Measurements from ENCODE around the gene AFF3.
A peak's percentile ranks its signal among the peaks of the same experiment; 100 is the strongest.
"Not testable (repeated sequence)": the region's sequence is repeated elsewhere in the genome, so short reads cannot be mapped to it uniquely, and the experiment has no call there.

AFF3 gene

DNA sequence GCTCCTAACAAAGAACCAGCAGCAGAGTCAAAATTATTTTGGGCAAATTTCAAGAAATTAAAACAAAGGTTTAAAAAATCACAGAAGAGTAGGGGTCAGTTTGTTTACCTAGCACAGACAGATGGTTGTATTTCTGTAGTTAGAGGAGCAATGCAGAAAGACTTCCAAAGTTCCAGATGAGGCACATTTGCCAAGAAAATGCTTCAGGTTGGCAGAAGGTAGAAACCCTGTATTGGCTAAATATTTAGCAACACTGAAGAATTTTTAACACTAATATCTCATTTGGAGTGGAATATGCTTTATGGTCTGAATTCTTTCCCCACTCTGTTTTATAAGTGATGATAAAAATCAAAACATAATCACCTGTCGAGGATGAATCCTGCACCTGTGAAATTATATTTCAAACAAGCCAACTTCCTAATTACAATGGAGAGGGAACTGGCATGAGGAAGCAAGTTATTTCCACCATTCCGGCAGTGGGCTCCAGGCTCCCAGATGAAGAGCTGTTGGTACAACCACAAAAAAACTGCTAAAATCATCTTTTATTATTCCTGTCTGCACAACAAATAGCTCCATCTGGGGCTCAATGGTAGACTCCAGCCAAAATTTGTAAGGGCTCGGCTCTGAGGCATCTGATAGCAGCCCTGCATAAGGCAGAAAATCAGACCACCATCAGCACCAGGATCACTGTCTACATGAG is 366.0 kb downstream of the AFF3 start:
- DNase-seq = no peak

DNA sequence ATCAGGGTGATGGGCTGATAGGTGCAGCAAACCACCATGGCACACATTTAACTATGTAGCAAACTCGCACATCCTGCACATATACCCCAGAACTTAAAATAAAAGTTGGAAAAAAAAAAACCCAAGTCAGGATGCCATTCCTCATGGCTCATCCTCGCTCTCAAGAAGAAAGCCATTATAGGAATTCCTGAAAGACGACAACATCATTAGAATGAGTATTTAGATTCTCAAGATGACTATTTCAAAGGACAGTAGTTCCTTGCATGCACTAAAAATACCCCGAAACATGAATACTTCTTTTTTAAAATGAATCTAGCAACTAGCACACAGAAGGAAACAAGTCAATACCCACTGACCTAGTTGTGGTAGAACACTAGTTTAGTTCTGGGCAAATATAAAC is 366.8 kb downstream of the AFF3 start:
- DNase-seq = no peak

DNA sequence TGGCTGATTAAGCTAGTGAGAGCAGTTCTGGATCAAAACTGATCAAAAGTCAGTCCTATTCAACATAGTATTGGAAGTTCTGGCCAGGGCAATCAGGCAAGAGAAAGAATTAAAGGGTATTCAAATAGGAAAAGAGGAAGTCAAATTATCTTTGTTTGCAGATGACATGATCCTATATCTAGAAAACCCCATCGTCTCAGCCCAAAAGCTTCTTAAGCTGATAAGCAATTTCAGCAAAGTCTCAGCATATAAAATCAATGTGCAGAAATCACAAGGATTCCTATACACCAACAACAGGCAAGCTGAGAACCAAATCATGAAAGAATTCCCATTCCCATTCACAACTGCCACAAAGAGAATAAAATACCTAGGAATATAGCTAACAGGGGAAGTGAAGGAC is 368.7 kb downstream of the AFF3 start:
- DNase-seq = not testable (repeated sequence)

DNA sequence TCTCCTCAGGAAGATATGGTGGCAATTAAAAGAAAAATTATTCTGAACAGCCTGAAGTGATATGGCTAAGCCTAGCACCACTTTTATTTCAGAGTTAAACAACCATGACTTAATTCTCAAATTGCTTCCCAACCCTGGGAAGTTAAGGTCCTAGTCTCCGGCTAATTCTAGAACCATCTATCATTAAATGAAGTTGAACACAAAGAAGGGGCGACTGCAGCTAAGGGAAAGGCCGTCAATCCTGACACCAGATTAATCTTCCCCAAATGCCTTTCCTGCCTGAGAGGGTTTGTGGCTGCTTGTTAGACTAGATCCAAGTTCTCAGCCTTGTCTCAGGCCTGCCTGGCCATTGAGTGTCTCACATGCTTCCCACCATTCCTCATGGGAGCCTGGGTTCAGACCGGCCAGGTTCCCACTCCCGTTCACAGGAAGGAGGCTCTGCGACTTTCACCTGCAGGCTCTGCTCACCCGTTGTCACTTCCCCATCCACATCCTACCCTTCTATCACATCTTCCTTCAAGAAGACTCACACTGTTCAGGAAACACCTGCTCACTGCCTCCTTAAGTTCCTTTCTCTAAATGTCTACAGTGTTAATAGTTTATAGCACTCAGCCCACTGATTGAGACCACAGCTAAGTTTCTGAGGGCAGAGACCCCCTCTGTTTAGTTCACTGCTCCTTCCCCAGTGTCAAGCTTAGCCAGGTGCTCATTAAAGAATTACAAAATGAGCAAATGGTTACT is 369.6 kb downstream of the AFF3 start:
- no peak for DNase-seq

DNA sequence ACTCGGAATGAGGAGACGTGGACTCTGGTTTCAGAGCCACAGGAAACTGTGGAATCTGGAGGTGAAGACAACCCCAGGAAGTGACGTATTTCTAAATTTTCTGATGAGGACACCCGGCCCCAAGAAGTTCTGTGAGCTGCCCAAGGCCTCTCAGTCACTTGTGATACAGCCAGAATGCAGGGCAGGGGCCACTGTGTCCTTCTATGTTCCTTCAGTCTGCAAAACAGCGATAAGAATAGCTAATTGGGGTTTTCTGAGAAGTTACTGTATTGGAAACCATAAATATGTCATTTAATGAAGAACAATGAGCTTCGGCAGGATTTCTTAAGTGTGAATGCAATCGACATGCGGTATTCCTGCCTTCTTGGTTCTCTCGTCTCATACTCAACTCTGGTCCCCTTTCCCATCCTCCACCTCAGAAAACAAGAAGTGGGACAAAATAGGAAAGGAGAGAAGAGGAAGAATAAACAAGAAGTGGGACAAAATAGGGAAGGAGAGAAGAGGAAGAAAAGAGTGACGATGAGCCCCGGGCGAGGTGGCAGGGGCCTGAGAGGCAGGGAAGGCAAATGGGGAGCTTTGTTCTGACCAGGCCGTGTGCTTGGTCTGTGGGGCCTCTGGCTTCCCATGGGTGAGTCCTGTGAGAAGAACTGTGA is 370.6 kb downstream of the AFF3 start:
- no peak for DNase-seq

DNA sequence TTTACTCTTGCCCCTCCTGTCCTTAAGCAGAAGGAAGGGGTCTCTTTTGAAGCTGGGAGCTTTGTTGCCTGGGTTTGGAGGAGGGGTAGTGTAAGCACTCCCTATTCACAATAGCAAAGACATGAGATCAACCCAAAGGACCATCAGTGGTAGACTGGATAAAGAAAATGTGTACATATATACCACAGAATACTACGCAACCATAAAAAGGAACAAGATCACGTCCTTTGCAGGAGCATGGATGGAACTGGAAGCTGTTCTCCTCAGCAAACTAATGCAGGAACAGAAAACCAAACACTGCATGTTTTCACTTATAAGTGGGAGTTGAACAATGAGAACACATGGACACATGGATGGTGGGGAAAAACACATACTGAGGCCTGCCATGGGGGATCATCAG is 371.5 kb downstream of the AFF3 start:
- no peak for DNase-seq

DNA sequence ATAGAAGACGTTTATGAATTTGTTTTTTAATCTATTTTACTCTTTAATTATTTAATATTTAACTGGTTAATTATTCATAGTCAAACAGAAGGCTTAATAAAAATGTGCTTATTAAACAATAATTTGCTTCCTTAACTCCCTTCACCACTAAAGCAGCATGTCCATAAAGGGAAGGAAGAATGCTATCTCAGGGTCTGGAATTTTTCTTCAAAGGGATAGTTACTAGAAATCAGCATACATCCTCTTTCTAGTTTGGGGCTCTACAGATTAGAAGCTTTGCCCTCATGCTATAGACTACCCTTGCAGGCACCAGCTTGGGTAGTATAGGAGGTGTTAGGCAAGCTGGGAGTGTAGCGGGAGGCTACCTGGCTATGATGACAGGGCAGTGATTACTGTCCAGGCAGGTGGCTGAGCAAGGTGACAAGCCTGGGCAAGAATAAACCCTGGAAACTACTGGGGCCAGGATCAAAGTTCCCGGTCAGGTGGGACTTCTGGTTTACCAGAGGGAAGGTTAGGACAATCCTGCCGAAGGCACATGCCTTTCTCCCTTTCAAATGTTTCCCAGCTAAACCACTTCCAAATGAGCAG is 376.6 kb downstream of the AFF3 start:
- no peak for DNase-seq

DNA sequence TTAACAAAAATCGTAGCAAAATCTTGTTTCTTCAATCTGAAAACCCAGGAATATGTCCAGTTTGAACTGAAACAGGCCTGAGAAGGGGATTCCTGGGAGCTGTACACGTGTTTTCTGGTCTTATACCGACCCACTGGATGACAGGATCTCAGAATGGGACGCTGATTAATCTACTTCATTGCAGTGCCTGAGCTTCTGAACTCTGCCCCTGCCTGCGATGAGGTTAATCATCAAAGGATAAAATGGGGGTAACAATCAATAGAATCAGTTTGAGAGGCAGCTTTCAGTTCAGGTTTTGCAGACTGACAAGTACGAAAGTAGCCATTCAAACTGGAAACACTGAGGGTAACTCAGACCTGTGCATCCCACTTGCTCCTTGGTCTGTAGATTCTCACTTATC is 378.6 kb downstream of the AFF3 start:
- no peak for DNase-seq

DNA sequence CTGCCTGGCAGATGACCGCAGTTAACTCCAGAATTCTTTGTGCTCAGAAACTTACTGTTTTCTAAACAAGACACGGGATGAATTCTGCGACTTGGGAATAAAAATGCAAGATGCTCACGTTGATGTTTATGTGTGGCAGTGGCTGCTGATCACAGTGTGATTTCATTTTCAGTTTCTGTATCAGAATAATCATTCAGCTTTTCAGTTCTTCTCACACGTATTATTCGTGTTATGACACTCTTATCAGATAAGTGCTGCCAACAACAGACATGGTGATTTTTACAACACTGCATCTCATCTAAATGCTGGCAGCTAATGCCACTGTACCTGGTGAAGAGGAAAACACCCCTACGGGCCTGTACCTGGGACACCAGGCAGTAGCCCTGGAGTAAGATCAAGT is 379.7 kb downstream of the AFF3 start:
- DNase-seq = peak; percentile 5

DNA sequence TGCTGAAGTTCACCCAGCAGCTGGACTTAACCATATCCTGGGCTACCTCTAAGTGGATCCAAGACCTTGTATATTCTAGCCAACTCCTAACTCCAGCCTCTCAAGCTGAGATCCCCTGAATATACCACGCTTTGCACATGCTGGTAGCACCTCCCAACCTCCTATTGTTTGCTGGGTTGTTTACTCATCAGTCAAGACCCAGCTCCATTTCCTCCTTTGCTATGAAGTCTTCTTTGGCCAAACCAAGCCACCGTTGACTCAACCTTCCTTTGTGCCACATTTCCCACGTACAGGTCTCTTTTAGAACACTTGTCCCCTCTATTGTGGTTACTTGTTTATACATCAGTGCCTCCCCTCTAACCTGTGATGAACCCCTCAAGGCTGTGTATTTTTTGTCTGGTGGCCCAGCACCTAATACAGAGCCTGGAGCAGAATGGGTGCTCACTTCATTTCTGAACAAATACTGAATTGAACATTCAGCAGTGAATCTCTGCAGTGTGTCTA is 384.7 kb downstream of the AFF3 start:
- DNase-seq = no peak

DNA sequence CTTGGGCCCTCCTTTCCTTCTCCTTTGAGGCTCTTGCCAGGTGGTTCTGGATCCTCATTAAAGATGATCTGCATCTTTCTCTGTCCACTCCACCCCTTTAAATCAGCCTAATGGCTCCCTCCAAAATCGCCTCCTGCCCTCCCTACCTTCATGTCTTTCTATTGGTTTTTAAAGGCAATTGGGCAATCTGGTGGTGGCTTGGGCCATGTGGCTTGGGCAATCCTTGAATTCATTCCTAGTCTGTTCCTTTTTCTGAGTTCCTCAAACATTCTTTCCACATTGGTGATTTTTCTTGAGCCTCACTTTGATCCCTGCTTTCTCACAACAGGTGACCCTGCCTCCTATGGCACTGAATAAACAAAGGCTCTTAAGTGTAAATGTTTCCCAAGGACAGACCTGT is 386.3 kb downstream of the AFF3 start:
- DNase-seq = no peak

DNA sequence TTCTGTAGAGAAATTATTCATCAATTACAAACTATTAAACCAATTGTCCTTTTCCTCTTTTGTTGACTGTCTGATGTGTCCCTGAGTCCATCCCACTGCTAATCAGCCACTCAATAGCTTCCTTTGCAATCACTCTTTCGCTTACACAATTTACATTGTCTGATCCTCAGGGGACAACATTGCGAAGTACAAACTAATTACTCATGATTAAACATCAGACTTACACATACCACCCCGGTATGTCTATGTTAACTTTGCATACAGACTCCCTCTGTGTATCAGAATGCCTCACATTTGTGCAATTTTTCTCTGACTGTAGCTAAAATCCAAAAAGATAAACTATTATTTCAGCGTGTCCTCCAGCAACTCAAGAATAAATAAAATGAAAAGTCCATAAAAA is 388.2 kb downstream of the AFF3 start:
- no peak for DNase-seq

DNA sequence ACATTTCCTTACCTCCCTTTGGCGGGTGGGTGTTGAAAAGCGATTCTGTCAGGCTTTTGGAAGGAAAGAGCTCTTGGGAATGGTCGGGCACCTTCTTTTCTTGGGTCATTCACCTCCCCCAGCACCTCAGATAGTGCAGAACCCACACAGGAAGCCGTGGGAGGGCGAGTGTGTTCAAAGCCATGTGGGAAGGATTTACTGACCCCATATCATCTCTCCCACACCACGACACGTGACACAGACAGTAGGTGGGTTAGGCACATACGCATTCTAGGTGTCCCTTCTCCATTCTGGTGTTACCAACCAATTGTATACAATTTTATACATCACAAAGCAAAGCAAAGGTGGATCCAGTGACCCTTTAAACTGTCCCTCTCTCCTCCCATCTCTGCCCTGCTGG is 388.9 kb downstream of the AFF3 start:
- no peak for DNase-seq

DNA sequence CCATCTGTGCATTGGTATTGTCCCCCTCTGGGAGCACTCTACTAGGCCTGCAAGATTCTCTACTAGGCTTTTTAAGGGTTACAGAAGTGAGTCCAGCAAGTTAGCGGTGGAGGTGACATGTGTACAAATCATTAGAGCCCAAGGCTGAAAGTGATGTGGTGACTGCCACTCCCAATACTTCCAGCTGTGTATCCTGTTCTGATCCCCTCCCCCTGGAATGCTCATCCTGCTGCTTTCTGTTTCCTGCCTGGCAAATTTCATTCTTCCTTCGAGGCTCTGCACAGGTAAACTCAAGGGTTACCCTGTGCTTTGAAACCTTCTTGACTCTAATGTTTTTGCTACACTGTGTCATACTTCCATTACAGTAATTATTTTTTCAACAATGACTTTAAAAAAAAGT is 394.0 kb downstream of the AFF3 start:
- no peak for DNase-seq

DNA sequence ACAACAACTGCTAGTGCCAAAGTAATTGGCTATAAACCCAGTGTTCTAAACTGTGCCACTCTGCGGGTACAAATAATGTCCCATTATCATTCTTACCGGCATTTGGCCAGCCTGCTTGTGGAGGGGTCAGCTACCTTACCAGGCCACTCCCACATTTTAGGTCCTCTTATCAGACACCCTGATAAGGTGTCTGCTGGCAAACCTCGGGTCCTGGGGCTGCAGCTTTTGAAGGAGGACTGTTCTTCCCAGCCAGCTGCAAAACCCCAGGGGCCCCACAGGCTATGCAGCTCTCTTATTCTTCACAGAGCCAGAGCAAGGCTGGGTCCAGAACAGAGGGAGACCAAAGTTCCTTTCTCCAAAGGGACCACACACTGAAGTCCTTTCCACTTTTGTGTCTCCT is 394.5 kb downstream of the AFF3 start:
- no peak for DNase-seq

DNA sequence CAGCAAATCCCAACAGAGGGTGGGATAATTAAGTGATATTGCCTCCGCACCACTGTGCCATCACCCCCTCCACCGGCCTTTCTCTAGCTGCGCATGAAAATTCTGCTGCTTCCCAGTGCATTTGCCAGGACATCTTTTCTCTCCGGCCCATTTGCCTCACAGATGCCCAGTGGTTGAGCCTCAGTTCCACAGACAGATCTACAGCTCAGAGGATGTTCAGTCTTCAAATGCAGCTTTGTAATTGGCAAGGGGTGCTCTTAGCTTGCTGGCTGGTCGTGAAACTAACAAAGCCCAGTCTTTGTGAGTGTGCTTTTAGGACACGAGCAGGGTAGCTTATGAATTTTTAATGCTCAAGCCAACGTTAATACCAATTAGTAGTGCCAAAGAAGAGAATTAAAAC is 399.2 kb downstream of the AFF3 start:
- no peak for DNase-seq

DNA sequence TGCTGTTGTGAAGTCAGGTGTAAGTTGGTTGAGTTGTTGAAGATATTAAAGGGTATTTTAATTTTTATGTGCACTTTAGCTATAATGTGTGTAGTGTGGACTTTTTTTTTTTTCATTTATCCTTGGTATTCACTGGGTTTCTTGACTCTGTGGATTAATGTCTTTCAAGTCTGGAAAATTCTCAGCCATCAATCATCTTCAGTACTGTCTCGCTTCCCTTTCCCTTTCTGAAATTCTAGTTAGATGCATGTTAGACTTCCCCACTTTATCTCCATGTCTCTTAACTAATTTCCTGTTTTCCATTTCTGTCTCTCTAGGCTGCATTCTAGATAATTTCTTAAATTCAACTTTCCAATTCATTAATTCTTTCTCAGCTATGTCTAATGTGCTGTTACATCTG is 404.9 kb downstream of the AFF3 start:
- DNase-seq = no peak

DNA sequence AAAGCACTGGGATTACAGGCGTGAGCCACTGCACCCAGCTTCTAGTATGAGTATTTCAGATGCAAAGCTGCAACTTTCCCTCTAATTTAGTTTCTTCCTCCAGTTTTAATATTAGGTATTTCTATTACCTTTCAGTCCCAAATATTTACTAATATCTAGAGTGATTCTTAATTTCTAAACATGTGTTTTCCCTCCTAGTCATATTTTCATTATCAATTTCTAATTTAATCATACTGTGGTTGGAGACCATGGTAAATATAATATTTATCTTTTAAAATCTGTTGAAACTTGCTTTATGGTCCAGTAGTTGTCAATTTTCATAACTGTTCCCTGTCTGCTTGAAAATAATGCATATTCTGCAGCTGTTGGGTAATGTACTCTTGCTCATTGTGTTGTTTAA is 406.6 kb downstream of the AFF3 start:
- peak; percentile 7 for DNase-seq

DNA sequence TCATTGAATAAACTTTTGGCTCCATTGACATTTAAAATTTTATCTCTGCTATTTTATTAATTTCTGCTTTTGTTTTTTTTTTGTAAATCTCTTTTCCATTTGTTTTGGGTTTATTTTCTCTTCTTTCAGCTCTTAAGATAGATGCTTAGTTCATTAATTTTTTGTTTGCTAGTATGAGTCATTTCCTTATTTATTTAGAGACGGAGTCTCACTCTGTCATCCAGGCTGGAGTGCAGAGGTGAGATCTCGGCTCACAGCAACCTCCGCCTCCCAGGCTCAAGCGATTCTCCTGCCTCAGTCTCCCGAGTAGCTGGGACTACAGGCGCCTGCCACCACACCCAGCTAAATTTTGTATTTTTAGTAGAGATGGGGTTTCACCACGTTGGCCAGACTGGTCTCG is 407.1 kb downstream of the AFF3 start:
- not testable (repeated sequence) for DNase-seq

DNA sequence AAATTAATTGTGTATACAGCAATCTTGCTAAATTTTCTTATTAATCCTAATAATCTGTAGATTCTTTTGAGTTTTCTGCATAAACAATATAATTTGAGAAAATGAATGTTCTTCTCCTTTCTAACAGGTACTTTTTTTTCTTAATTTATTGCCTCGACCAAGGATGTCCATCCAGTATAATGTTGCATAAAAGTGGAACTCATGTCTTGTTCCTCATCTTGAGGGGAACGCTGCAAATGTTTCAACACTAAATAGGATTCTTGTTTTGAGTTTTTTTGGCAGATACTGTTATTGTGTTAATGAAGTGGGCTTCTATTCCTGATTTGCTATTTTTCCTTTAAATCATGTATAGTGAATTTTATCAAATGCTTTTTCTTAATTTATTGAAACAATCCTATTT is 408.2 kb downstream of the AFF3 start:
- DNase-seq = no peak

DNA sequence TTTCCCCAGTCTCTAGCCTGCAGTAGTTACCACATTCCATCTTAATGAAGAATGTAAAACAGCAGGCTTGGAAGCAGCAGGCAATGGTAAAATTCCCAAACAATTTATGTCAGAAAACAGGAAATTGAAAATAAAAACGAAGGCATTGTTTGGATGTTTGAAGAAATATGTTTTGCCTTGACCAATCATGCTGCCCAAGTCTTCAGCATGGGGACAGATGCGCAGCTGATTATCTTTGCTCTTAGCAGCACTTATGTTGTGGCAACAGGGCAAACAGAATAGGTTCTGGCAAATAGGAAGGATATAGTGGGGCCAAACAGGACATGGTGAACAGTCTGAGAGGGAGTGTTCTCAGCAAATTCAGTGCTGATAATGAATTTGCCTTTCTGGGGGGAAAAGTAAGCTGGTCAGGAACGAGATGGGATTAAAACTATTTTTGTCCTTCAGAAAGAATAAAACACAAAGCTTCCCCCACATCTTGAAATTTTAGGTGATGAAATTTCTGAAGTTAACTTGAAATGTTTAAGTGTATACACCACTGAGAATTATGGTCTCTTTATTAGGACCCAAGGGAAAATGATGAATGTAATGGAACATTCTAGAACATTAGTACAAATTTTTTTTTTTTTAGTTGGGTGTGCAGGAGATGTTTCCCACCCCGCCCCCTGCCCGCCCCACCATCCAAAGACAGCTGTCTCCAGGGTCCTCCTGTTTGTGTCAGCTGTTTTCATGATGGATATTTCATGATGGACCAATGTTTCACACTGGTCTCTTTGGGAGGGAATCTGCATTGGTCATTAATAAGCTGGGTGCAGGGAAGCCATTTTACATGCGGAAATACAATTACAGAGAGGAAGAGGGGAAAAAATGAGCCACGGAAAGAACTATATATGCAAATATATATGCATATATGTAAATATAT is 413.0 kb downstream of the AFF3 start:
- no peak for DNase-seq

DNA sequence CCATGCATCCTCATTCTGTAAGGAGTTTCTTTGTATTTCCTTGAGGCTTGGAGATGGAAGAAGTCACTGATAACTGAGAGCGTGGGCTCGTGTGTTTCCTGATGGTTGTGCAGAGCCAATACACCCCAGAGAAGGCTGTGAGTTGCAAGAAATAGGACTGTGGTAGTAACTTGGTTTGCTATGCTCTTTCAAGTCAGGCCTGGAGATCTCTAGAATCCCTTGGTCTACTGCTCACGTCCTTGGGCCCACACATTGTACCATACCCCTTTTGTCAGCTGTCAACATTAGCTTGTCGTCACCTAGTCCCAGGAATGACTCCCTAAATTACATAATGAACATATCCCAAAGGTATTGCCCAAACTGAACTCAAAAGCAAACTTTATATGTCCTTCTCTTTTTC is 414.2 kb downstream of the AFF3 start:
- DNase-seq = no peak

DNA sequence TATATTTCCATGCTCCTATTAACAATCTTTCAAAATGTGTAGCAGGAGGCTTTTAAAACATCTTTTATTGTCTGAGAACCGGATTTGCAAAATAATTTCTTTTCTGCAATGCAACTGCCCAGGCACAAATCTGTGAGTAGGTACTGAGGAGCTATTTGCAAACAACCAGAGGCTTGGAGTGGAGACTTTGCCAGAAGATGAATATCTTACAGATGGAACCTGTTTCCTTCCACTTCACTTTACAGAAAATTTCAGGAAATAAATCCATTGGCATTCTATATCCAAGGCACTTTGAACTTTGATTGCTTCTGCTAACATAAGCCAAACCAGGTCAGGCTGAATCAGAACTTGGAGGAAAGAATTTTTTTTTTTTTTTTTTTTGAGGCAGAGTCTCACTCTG is 415.2 kb downstream of the AFF3 start:
- no peak for DNase-seq

Data from activated CD4-positive, alpha-beta T cell treated with anti-CD3 and anti-CD28 coated beads, Interleukin-10, Interleukin-2, amounts not matched to agents 100 ng/mL and 50 ng/mL, durations not matched to agents 16 hours and 8 hours (primary cell).